ENCODE results near the gene TJP1. TPM values are rescaled to one million over a fixed set of nuclear protein-coding genes. Genes with fewer than 3 reads are reported as not detected.

The TJP1 gene
- total and polyA plus RNA-seq, 9 of the 15 experiments (the other 6 are each of a cell fraction or from before 2014, with no cell fraction given) = 9.1 to 39.3 (median 28.0) TPM

DNA sequence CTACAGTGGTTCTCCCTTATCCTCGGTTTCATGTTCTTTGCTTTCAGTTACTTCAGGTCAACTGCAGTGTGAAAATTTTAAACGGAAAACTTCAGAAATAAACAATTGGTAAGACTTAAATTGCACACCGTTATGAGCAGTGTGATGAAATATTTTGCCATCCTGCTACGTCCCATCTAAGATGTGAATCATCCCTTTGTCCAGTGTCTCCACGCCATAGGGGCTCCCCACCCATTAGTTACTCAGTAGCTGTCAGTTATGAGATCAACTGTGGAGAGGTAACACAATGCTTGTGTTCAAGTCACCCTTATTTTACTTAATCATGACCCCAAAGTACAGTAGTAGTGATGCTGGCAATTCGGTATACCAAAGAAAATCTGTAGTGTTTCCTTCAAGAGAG is 47.4 kb downstream of the TJP1 start (continued):
- TF ChIP-seq FOSL1 (tag; conservative IDR thresholded peaks at IDR 0.05) = peak; percentile 75
- no peak for TF ChIP-seq STAT5A (IDR thresholded peaks at IDR 0.05; ENCODE audit: borderline replicate concordance, low read length)
- TF ChIP-seq TAF15 (IDR thresholded peaks at IDR 0.05; ENCODE audit: low read depth, low read length) = no peak
- TF ChIP-seq, protein P1, sequence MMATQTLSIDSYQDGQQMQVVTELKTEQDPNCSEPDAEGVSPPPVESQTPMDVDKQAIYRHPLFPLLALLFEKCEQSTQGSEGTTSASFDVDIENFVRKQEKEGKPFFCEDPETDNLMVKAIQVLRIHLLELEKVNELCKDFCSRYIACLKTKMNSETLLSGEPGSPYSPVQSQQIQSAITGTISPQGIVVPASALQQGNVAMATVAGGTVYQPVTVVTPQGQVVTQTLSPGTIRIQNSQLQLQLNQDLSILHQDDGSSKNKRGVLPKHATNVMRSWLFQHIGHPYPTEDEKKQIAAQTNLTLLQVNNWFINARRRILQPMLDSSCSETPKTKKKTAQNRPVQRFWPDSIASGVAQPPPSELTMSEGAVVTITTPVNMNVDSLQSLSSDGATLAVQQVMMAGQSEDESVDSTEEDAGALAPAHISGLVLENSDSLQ (IDR thresholded peaks at IDR 0.05) = peak; percentile 61

DNA sequence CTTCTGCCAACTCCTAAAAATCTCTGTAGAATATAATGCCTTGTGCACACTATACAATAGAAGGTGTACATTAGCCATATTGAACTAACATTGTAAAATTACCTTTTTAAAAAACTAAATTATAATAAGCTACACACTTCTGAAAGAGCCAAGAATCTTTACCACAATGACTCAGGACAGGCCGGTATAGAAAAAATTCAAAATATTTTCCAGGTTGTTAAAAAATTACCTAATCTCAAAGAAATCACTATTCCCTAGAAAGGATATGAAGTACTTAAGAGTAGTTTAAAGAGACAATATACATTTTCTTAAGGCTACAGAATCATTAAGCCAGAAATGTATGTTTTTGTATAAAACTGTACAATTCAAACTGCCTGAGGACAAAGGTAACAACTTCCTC is 48.5 kb downstream of the TJP1 start:
- no peak for FAIRE-seq
- no peak for TF ChIP-seq PML (IDR thresholded peaks at IDR 0.05; ENCODE audit: low read length)
- TF ChIP-seq, protein P2, sequence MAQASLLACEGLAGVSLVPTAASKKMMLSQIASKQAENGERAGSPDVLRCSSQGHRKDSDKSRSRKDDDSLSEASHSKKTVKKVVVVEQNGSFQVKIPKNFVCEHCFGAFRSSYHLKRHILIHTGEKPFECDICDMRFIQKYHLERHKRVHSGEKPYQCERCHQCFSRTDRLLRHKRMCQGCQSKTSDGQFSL (CRISPR knock-in tag; IDR thresholded peaks at IDR 0.05) = no peak
- TF ChIP-seq, protein P2 (tag; IDR thresholded peaks at IDR 0.05) = no peak
- TF ChIP-seq DIDO1 (tag; IDR thresholded peaks at IDR 0.05; ENCODE audit: low read depth) = no peak
- TF ChIP-seq, protein P3, sequence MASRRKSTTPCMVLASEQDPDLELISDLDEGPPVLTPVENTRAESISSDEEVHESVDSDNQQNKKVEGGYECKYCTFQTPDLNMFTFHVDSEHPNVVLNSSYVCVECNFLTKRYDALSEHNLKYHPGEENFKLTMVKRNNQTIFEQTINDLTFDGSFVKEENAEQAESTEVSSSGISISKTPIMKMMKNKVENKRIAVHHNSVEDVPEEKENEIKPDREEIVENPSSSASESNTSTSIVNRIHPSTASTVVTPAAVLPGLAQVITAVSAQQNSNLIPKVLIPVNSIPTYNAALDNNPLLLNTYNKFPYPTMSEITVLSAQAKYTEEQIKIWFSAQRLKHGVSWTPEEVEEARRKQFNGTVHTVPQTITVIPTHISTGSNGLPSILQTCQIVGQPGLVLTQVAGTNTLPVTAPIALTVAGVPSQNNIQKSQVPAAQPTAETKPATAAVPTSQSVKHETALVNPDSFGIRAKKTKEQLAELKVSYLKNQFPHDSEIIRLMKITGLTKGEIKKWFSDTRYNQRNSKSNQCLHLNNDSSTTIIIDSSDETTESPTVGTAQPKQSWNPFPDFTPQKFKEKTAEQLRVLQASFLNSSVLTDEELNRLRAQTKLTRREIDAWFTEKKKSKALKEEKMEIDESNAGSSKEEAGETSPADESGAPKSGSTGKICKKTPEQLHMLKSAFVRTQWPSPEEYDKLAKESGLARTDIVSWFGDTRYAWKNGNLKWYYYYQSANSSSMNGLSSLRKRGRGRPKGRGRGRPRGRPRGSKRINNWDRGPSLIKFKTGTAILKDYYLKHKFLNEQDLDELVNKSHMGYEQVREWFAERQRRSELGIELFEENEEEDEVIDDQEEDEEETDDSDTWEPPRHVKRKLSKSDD (conservative IDR thresholded peaks at IDR 0.05; ENCODE audit: low read length) = no peak
- no peak for TF ChIP-seq SIRT6 (IDR thresholded peaks at IDR 0.05; ENCODE audit: low read depth, low read length)
- no peak for TF ChIP-seq SMARCB1 (IDR thresholded peaks at IDR 0.05; ENCODE audit: insufficient read length, low read depth)
- no peak for TF ChIP-seq KLF6 (CRISPR knock-in tag; IDR thresholded peaks at IDR 0.05; ENCODE audit: borderline replicate concordance)
- TF ChIP-seq, protein P4, sequence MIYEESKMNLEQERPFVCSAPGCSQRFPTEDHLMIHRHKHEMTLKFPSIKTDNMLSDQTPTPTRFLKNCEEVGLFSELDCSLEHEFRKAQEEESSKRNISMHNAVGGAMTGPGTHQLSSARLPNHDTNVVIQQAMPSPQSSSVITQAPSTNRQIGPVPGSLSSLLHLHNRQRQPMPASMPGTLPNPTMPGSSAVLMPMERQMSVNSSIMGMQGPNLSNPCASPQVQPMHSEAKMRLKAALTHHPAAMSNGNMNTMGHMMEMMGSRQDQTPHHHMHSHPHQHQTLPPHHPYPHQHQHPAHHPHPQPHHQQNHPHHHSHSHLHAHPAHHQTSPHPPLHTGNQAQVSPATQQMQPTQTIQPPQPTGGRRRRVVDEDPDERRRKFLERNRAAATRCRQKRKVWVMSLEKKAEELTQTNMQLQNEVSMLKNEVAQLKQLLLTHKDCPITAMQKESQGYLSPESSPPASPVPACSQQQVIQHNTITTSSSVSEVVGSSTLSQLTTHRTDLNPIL (CRISPR knock-in tag; IDR thresholded peaks at IDR 0.05) = no peak
- no peak for TF ChIP-seq ZNF133 (CRISPR knock-in tag; IDR thresholded peaks at IDR 0.05)
- TF ChIP-seq HNRNPK (IDR thresholded peaks at IDR 0.05; ENCODE audit: low read depth, low read length, poor library complexity, severe bottlenecking) = no peak
- TF ChIP-seq SOX6 (IDR thresholded peaks at IDR 0.05) = no peak

More for the DNA sequence above, 48.5 kb downstream of the TJP1 start:
- WGBS (ENCODE audit: insufficient coverage, low coverage, missing lambda C conversion rate) = 70% methylated on average over 1 of the region's 1 CpG
- intact Hi-C loops (cut with micrococcal nuclease) (no loop called here), in situ Hi-C loops (cut with MboI) (no loop called here)
- Histone ChIP-seq H3K9me1 (ENCODE audit: control insufficient read depth, insufficient read depth, low read length) (no peaks in the 10 kb centered on the region), H3K27ac (ENCODE audit: extremely low read depth, low read depth, low read length) (no peak overlapping the region), H3K4me3 (no peak overlapping the region), H2AFZ (ENCODE audit: low read depth, low read length) (no peak overlapping the region), H3K4me1 (replicated peaks in 1 of 2; ENCODE audit: control insufficient read depth in 2 of 2, insufficient read depth in 2 of 2, low read length in 2 of 2) (peaks cover 1 to 5% of the 10 kb centered on the region in 2 experiments; a peak in 1 of 5 replicates), H3K4me2 (ENCODE audit: insufficient read depth, low read length) (no peak overlapping the region), H4K20me1 (replicated peaks; ENCODE audit: control insufficient read depth, insufficient read depth, low read length) (no peaks in the 10 kb centered on the region), H3K9me3 (replicated peaks; ENCODE audit: control insufficient read depth, insufficient read depth, low read depth, low read length) (no peaks in the 10 kb centered on the region), H3K27me3 (ENCODE audit: control insufficient read depth in 2 of 2, insufficient read depth in 2 of 2, low read length in 2 of 2) (no peaks in the 10 kb centered on the region), H3K79me2 (ENCODE audit: control insufficient read depth, insufficient read depth, low read length) (peaks cover 50% of the 10 kb centered on the region), H3K36me3 (ENCODE audit: control insufficient read depth, insufficient read depth, low read length) (peaks cover 25% of the 10 kb centered on the region; the same call in 2 of the 3 replicates), H3K9ac (ENCODE audit: insufficient read depth in 1 of 2, low read depth in 2 of 2, low read length in 2 of 2) (no peak overlapping the region)
- DNase-seq (ENCODE audit: extremely low read depth in 1 of 4, low spot score in 3 of 4) = no peak
- ChIA-PET CTCF (ENCODE audit: low intra/inter-chr PET ratio) (no interaction called here), POLR2A (no interaction called here)
- no TSS peak for BruUV-seq (replicated peaks)
- ATAC-seq = no peak
